Epithelial cell of prostate (primary cell): ENCODE results near the gene DLG2.
A peak's percentile ranks its signal among the peaks of the same experiment; 100 is the strongest.
"Not testable (repeated sequence)": the region's sequence is repeated elsewhere in the genome, so short reads cannot be mapped to it uniquely, and the experiment has no call there.

Experiments used
- DNase-seq: peaks from one replicate; pipeline ENCODE4 v3.0.0-alpha.2; 2011; ENCODE audit warnings: low read depth, low spot score
- H3K27ac ChIP-seq: fragments of 450-650 bp; 2 replicates; pipeline ENCODE4 v1.5.1; 2017; ENCODE audit warnings: mild to moderate bottlenecking

Gene DLG2

GRCh38 chr11:85263328-85263727 is 363.8 kb downstream of the DLG2 start:
- no peak for DNase-seq
- H3K27ac ChIP-seq, result no peak overlapping the region

- no peak for DNase-seq
- no peak overlapping the region for H3K27ac ChIP-seq
Measured at GRCh38 chr11:85257837-85258236, 369.3 kb downstream of the DLG2 start.

DNA sequence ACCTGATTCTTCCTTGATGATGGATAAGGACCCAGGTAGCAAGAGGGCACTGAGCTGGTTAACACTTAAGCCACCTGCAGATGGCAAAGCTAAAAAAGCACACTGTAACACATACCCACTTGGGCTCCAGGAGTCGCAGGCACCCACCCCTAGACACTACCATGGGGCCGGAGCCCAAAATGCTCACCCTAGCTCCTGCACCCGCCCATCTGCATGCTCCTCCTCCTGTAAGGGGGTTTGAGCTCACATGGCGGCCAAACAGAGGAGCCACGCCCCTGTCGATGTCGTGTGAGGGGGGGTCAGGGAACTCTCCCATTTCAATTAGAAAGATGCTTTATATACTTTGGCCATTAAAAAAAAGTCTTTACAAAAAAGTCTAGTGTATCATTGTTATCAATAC is 370.7 kb downstream of the DLG2 start:
- DNase-seq, result no peak
- H3K27ac ChIP-seq, result no peak overlapping the region

GRCh38 chr11:85249482-85249881 is 377.7 kb downstream of the DLG2 start:
- no peak for DNase-seq
- no peak overlapping the region for H3K27ac ChIP-seq

DNA sequence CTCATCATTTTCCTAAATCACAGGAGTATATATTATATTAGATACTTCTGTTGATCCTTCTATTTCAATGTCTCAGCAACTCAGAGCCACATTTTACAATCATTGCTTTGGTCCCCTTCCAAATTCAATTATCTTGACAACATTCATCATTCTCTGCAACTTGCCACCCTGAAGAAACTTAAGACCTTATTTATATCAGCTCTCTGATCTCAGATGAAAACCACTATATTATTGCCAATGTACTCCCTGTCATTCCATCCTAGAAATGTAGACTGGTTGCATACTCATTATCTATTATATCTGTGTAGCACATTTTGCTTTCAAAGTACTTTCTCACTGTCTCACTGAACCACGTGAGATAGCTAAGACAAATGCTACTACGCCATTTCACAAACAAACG is 379.3 kb downstream of the DLG2 start:
- no peak overlapping the region for H3K27ac ChIP-seq

DNA sequence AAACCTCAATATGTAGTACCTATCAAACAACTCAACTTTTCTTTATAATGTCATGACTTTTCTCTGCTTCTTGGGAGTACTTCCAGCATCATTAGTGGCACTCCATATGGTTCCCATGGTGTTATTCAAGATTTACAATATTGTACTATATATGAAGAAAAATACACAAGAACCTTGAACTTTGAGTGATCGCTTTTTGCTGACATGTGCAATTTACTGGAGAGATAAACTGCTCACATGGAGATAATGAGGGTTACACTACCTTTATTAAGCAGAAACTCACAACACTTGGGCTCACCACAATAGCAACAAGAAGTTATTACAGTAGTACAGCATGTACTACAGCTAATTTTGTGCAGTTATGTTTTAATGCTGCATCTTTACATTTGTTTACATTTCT is 388.2 kb downstream of the DLG2 start:
- H3K27ac ChIP-seq, result no peak overlapping the region
- DNase-seq, result no peak

More for the DNA sequence above, 379.3 kb downstream of the DLG2 start:
- DNase-seq, result no peak

DNA sequence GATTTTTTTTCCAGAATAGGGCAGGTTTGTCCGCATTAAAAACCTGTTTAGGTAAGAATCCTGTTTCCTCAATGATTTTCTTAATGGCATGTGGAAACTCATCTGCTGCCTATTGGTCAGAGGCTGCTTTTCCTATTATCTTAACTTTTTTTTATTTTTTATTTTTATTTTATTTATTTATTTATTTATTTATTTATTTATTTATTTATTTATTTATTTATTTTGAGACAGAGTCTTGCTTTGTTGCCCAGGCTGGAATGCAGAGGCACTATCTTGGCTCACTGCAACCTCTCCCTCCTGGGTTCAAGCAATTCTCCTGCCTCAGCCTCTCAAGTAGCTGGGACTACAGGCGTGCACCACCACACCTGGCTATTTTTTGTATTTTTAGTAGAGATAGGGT is 389.1 kb downstream of the DLG2 start:
- not testable (repeated sequence) for DNase-seq, H3K27ac ChIP-seq

DNA sequence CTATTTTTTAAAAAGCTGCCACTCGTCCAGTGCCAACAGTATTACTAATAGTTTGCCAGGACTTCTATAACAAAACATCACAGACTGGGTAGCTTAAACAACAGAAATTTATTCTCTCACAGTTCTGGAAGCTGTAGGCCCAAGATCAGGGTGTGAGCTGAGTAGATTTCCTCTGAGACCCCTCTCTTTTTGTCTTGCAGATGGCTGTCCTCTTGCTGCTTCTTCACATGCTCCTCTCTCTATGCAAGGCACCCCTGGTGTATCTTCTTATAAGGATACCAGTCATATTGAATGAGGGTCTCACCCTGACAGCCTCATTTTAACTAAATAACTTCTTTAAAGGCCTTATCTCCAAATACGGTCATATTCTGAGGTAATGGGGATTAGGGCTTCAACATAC is 390.9 kb downstream of the DLG2 start:
- no peak for DNase-seq
- no peak overlapping the region for H3K27ac ChIP-seq

- no peak for DNase-seq
- H3K27ac ChIP-seq, result no peak overlapping the region
Measured at GRCh38 chr11:85232559-85232958, 394.6 kb downstream of the DLG2 start.

GRCh38 chr11:85231588-85231987 is 395.6 kb downstream of the DLG2 start:
- DNase-seq, result no peak
- H3K27ac ChIP-seq, result no peak overlapping the region

DNA sequence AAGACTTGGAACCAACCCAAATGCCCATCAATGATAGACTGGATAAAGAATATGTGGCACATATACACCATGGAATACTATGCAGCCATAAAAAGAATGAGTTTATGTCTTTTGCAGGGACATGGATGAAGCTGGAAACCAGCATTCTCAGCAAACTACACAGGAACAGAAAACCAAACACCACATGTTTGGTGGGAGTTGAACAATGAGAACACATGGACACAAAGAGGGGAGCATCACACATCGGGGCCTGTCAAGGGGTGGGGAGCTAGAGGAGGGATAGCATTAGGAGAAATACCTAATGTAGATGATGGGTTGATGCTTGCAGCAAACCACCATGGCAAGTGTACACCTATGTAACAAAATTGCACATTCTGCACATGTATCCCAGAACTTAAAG is 397.4 kb downstream of the DLG2 start:
- DNase-seq, H3K27ac ChIP-seq: not testable (repeated sequence)

DNA sequence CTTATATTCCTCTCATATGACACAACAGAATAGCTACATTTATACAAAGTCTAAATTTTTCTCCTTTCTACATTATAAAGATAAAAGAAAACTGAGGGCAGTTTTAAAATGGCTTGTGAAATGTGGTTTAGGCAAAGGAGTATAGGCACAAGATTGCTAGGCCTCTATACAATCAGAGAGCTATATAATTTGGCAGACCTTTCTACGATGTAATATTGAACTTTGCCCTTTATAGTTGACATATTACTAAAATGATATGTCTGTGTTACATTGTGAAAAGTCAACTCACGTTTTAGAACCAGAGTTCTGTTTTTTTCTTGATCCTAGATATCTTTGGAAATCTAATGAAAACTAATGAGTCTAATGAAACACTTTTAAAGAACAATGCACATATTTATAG is 430.2 kb downstream of the DLG2 start:
- no peak overlapping the region for H3K27ac ChIP-seq
- no peak for DNase-seq

DNA sequence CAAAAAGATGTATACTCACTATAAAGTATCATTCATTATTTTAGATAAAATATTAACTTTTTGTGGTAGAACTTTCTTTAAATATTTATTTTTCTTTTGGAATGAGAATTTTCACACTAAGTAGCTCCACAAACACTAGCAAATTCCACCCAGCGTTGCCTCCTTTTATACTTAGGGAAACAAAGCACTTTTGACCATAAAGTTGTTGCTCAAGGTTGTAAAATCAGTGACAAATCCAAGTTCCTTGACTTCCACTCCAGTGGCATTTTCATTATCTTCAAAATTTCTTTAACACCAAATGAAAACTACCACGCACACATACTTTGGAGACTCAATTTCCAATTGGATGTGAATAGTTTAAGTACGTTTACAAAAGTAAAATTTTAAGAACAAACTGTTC is 431.2 kb downstream of the DLG2 start:
- no peak for DNase-seq
- H3K27ac ChIP-seq, result no peak overlapping the region

DNA sequence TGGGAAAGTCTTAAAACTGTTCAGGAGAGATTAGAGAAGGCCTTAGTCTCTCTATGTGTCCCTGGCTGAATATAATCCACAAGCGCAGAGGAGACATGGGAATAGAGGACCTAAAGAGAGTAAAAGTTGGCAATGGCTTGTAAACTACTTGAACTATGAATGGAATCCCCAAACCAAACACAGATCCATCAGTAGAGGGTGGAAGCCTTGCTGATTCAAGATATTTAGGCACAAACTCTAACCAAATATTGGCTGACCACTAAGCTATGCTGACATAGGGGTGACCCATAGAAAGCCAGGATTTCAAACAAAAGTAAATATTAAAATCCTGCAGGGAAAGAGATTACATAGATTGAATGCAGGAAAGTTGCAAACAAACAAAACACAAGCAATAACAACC is 439.2 kb downstream of the DLG2 start:
- no peak overlapping the region for H3K27ac ChIP-seq
- DNase-seq, result no peak

DNA sequence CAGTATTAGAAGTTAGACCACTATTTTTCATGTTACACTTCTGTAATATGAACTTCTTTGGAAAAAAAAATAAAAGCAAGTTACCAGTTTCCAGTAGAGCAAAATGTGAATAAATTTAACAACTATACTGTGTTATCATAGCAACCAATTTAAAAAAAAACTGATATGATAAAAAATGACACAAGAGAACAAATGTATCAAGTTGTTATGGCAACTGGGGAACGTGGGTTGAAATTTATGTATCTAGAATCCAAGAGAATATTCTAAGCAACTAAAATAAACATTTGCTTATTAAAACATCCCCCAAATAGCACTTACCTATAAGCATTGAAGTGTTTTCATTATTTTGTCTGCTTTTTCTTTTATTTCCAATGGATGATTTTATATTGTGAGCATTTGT is 442.4 kb downstream of the DLG2 start:
- DNase-seq, result no peak
- H3K27ac ChIP-seq, result no peak overlapping the region

- no peak overlapping the region for H3K27ac ChIP-seq
- no peak for DNase-seq
Measured at GRCh38 chr11:85182441-85183387, 444.4 kb downstream of the DLG2 start.

GRCh38 chr11:85180528-85180927 is 446.6 kb downstream of the DLG2 start:
- no peak overlapping the region for H3K27ac ChIP-seq
- DNase-seq, result no peak

GRCh38 chr11:85171648-85172257 is 455.4 kb downstream of the DLG2 start:
- no peak for DNase-seq
- no peak overlapping the region for H3K27ac ChIP-seq

DNA sequence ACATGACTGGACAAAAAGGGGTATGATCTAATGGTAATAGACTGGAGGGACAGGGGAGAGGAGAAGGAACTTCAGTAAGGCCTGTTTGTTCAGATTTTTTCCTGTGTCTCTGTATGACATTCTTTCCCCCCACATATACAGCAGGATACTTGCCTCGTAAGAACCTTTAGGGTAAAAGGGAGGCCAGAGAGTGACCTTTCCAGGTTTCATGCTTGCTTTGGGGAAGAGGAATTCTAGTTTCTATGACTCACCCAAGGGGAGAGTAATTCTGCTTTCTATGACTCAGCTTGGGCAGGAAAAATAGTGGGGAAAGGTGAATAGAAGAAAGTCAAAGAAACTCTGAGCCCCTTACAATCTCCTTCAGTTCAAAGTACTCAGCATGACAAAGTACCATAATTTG is 457.0 kb downstream of the DLG2 start:
- no peak overlapping the region for H3K27ac ChIP-seq

DNA sequence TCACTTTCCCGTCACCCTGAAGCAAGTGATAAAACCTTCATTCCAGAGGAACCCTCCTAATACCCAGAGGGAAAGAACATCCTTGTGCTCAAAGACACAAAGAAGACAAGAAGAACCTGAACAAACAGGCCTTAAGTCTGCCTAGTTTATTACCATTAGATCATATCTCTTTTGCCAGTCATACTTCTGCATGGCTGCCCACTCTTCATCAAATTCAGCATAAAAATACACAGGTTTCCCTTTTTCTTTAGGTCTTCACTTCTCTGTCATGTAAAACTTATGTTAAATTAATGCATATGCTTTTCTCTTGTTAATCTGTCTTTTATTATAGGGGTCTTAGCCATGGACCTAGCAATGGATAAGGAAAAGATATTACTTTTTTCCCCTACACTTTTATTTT is 459.7 kb downstream of the DLG2 start:
- no peak overlapping the region for H3K27ac ChIP-seq
- DNase-seq, result no peak

More for the DNA sequence above, 457.0 kb downstream of the DLG2 start:
- DNase-seq, result peak; percentile 16

DNA sequence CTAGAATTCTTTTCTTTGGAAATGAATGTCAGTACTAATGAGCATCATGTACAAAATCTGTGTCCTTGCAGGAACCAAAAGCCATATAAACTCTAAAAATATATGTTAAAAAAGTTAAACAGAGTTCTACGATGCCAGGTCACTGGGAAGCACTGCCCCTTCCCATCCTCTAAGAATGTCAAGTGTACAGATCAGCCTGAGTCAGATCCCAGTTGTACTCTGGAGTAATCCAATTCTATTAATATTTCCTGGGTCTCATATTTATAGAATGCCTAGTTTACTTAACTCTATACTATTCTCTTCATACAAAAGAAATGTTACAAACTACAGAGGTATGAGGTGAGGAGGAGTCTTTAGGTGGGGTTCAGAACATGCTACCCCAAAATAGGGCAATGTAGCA is 460.1 kb downstream of the DLG2 start:
- no peak overlapping the region for H3K27ac ChIP-seq
- no peak for DNase-seq

DNA sequence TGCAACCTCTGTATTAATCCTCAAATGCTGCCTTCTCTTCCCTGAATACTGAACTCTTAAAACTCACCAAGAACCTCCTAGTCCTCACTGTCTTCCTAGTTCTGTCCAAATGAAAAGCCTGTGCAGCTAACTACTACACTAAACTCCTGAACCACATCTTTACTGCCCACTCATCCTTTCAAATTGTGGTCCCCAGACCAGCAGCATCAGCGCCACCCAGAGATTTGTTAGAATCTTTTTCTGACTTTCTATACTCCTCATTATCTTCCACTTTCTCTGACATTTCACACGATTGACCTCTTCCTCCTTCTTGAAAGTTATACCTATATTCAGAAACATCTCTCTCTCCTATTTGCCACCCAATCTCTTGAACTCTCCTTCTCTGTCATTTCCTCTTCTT is 461.3 kb downstream of the DLG2 start:
- H3K27ac ChIP-seq, result no peak overlapping the region
- DNase-seq, result no peak
